Activated CD8-positive, alpha-beta T cell treated with anti-CD3 and anti-CD28 coated beads, Interleukin-2, amount 10 ng/mL, durations not matched to agents 7 days and 5 days (primary cell): Measurements from ENCODE around the gene CCDC12. TPM values are rescaled to one million over a fixed set of nuclear protein-coding genes. Genes with fewer than 3 reads are reported as not detected.

ENCODE experiments used
- ATAC-seq: fragments of 150-1000 bp; cut with Tn5 transposase; one replicate; pipeline ENCODE4 v1.10.0; 2021; ENCODE audit warnings: moderate library complexity
- CTCF ChIA-PET: fragments of 350-600 bp; sonication (Branson Sonifier 250); formaldehyde crosslinking; loops from one replicate; lab custom pipeline; 2021; ENCODE audit warnings: antibody characterized with exemption; lab: Charles Lee
- POLR2A ChIA-PET: fragments of 350-600 bp; sonication (Branson Sonifier 250); formaldehyde crosslinking; loops from one replicate; lab custom pipeline; 2021; ENCODE audit warnings: antibody characterized with exemption; lab: Charles Lee
- DNase-seq: peaks from one replicate; pipeline ENCODE4 v3.0.0-alpha.2; 2020
- H3K27ac Mint-ChIP-seq: one replicate; pipeline ENCODE4 v1.8.0; 2021; ENCODE audit warnings: mild to moderate bottlenecking, mixed read lengths
- H3K27me3 Mint-ChIP-seq: one replicate; pipeline ENCODE4 v1.8.0; 2021; ENCODE audit warnings: low read depth, mixed read lengths
- H3K36me3 Mint-ChIP-seq: one replicate; pipeline ENCODE4 v1.8.0; 2021; ENCODE audit warnings: low read depth, mixed read lengths
- H3K4me1 Mint-ChIP-seq: one replicate; pipeline ENCODE4 v1.8.0; 2021; ENCODE audit warnings: low read depth, mixed read lengths
- H3K4me3 Mint-ChIP-seq: one replicate; pipeline ENCODE4 v1.8.0; 2021; ENCODE audit warnings: mild to moderate bottlenecking, mixed read lengths
- H3K9me3 Mint-ChIP-seq: one replicate; pipeline ENCODE4 v1.8.0; 2022; ENCODE audit warnings: mixed read lengths; ENCODE audit not compliant: insufficient read depth
- total RNA-seq, 2 experiments: library from RNA; stranded (reverse); gene quantifications; one replicate each; pipeline ENCODE4 v1.2.3, GENCODE V29; 2021

The CCDC12 gene
- total RNA-seq, 2 experiments from 2014 or later = 59.4 to 62.2 TPM

- Mint-ChIP-seq H3K27me3 (peaks cover 59% of the 10 kb centered on the region), H3K27ac (no peak overlapping the region)
- CTCF ChIA-PET = interaction anchor here (1.0 kb wide), 1 partner anchor 27 kb away, joined by 3 read pairs; no protein-coding TSS in a partner anchor
Observed at GRCh38 chr3:46882377-46883053, 94.0 kb downstream of the CCDC12 start.

GRCh38 chr3:46881596-46882376 is 94.8 kb downstream of the CCDC12 start:
- CTCF ChIA-PET = interaction anchor here (1.0 kb wide), 1 partner anchor 28 kb away, joined by 3 read pairs; no protein-coding TSS in a partner anchor

More at GRCh38 chr3:46882377-46883053, 94.0 kb downstream of the CCDC12 start:
- POLR2A ChIA-PET = interaction anchor here (0.7 kb wide), 1 partner anchor 44 kb away, joined by 3 read pairs; no protein-coding TSS in a partner anchor
- Mint-ChIP-seq H3K4me1 (peaks cover 6% of the 10 kb centered on the region), H3K4me3 (peak overlapping the region; percentile 36), H3K9me3 (no peaks in the 10 kb centered on the region), H3K36me3 (no peaks in the 10 kb centered on the region)
- no peak for ATAC-seq
- no peak for DNase-seq

GRCh38 chr3:46880884-46881595 is 95.5 kb downstream of the CCDC12 start:
- H3K4me3 Mint-ChIP-seq = no peak overlapping the region
- peaks cover 56% of the 10 kb centered on the region for H3K27me3 Mint-ChIP-seq
- DNase-seq = no peak
- POLR2A ChIA-PET = no interaction called here
- peaks cover 6% of the 10 kb centered on the region for H3K4me1 Mint-ChIP-seq
- CTCF ChIA-PET = no interaction called here
- H3K36me3 Mint-ChIP-seq = no peaks in the 10 kb centered on the region
- no peak for ATAC-seq
- H3K27ac Mint-ChIP-seq = no peak overlapping the region
- no peaks in the 10 kb centered on the region for H3K9me3 Mint-ChIP-seq

More at GRCh38 chr3:46881596-46882376, 94.8 kb downstream of the CCDC12 start:
- DNase-seq (no peak), ATAC-seq (no peak)
- peaks cover 59% of the 10 kb centered on the region for H3K27me3 Mint-ChIP-seq
- peak overlapping the region; percentile 38 for H3K4me3 Mint-ChIP-seq
- H3K4me1 Mint-ChIP-seq = peaks cover 6% of the 10 kb centered on the region
- no peaks in the 10 kb centered on the region for H3K36me3 Mint-ChIP-seq
- POLR2A ChIA-PET = no interaction called here
- H3K9me3 Mint-ChIP-seq = no peaks in the 10 kb centered on the region
- H3K27ac Mint-ChIP-seq = no peak overlapping the region

GRCh38 chr3:46878781-46879436 is 97.6 kb downstream of the CCDC12 start:
- no peaks in the 10 kb centered on the region for H3K36me3 Mint-ChIP-seq
- CTCF ChIA-PET = interaction anchor here (1.1 kb wide), 1 partner anchor 16 kb away, joined by 3 read pairs; no protein-coding TSS in a partner anchor
- H3K9me3 Mint-ChIP-seq = no peaks in the 10 kb centered on the region
- POLR2A ChIA-PET = no interaction called here
- peaks cover 39% of the 10 kb centered on the region for H3K27me3 Mint-ChIP-seq
- peaks cover 6% of the 10 kb centered on the region for H3K4me1 Mint-ChIP-seq
- DNase-seq = no peak
- ATAC-seq = no peak
- H3K4me3 Mint-ChIP-seq = no peak overlapping the region
- H3K27ac Mint-ChIP-seq = no peak overlapping the region

- no peak for DNase-seq
- no peak for ATAC-seq
- Mint-ChIP-seq H3K9me3 (no peaks in the 10 kb centered on the region), H3K4me3 (no peak within 1 kb of the TSS), H3K27ac (no peak within 1 kb of the TSS), H3K36me3 (no peaks in the 10 kb centered on the region), H3K4me1 (peaks cover 6% of the 10 kb centered on the region), H3K27me3 (peaks cover 35% of the 10 kb centered on the region)
- CTCF ChIA-PET = interaction anchor here (0.8 kb wide), 1 partner anchor 11 kb away, joined by 3 read pairs; no protein-coding TSS in a partner anchor
- POLR2A ChIA-PET = no interaction called here
Observed at GRCh38 chr3:46877406-46878125, 99.0 kb downstream of the CCDC12 start, which contains the start of gene PTH1R. TSS of gene PTH1R (plus strand) at chr3:46877721. CDS start at chr3:46883560, 5,839 bp downstream.

GRCh38 chr3:46876313-46877300 is 99.9 kb downstream of the CCDC12 start:
- Mint-ChIP-seq H3K27ac (no peak overlapping the region), H3K36me3 (no peaks in the 10 kb centered on the region), H3K4me1 (peaks cover 5% of the 10 kb centered on the region), H3K27me3 (peaks cover 30% of the 10 kb centered on the region), H3K9me3 (no peaks in the 10 kb centered on the region), H3K4me3 (no peak overlapping the region)
- DNase-seq (no peak), ATAC-seq (no peak)
- ChIA-PET CTCF (interaction anchor here (0.6 kb wide), 1 partner anchor 33 kb away, joined by 3 read pairs; no protein-coding TSS in a partner anchor), POLR2A (no interaction called here)

GRCh38 chr3:46875560-46875959 is 101.0 kb downstream of the CCDC12 start:
- Mint-ChIP-seq H3K27ac (no peak overlapping the region), H3K27me3 (peaks cover 21% of the 10 kb centered on the region), H3K9me3 (no peaks in the 10 kb centered on the region), H3K36me3 (no peaks in the 10 kb centered on the region), H3K4me3 (no peak overlapping the region), H3K4me1 (peaks cover 4% of the 10 kb centered on the region)
- CTCF ChIA-PET = no interaction called here
- DNase-seq (no peak), ATAC-seq (no peak)
- POLR2A ChIA-PET = no interaction called here

- DNase-seq = no peak
- H3K4me1 Mint-ChIP-seq = peaks cover 2% of the 10 kb centered on the region
- no peaks in the 10 kb centered on the region for H3K36me3 Mint-ChIP-seq
- H3K9me3 Mint-ChIP-seq = no peaks in the 10 kb centered on the region
- H3K4me3 Mint-ChIP-seq = no peak overlapping the region
- H3K27me3 Mint-ChIP-seq = peaks cover 9% of the 10 kb centered on the region
- no peak for ATAC-seq
- CTCF ChIA-PET = interaction anchor here (1.6 kb wide), 1 partner anchor 20 kb away, joined by 5 read pairs; no protein-coding TSS in a partner anchor
- no peak overlapping the region for H3K27ac Mint-ChIP-seq
- POLR2A ChIA-PET = no interaction called here
Observed at GRCh38 chr3:46874430-46874829, 102.1 kb downstream of the CCDC12 start.

- DNase-seq (no peak), ATAC-seq (no peak)
- Mint-ChIP-seq H3K4me3 (no peak overlapping the region), H3K9me3 (no peaks in the 10 kb centered on the region), H3K27me3 (peaks cover 5% of the 10 kb centered on the region), H3K36me3 (no peaks in the 10 kb centered on the region), H3K4me1 (peaks cover 2% of the 10 kb centered on the region), H3K27ac (no peak overlapping the region)
- ChIA-PET CTCF (interaction anchor here (1.1 to 1.6 kb wide), 3 partner anchors 9 to 36 kb away, joined by 3 to 5 read pairs (median 5); no protein-coding TSS in a partner anchor), POLR2A (no interaction called here)
Observed at GRCh38 chr3:46873521-46873920, 103.0 kb downstream of the CCDC12 start.
